Heart left ventricle (tissue), 16 donors: Measurements from ENCODE around the gene ATF6. TPM values are rescaled to one million over a fixed set of nuclear protein-coding genes. Genes with fewer than 3 reads are reported as not detected.

Experiments used
- ATAC-seq, 4 donors: fragments of 200-7000 bp; cut with Tn5 transposase; one replicate each; pipeline ENCODE4 v1.9.1; 2020 to 2022; ENCODE audit warnings: moderate library complexity in 4 of 4, mild to moderate bottlenecking in 3 of 4, moderate number of reproducible peaks in 1 of 4
- DNase-seq, 5 donors: peaks; one replicate each; pipeline ENCODE4 v3.0.0-alpha.2; 2020
- H3K27ac ChIP-seq, 12 donors: fragments of 200-600 bp; sonication (generic) in 4 of 12; one replicate each; pipeline versions ENCODE4 v1.5.0 to v1.8.0; 2016 to 2022; ENCODE audit warnings: mild to moderate bottlenecking in 2 of 12
- H3K27me3 ChIP-seq, 9 donors: fragments of 200-600 bp; sonication (generic) in 2 of 9; one replicate each; pipeline versions ENCODE4 v1.5.1 to v1.8.0; 2016 to 2022; ENCODE audit warnings: mild to moderate bottlenecking in 3 of 9
- H3K36me3 ChIP-seq, 9 donors: fragments of 200-600 bp; sonication (generic) in 2 of 9; one replicate each; pipeline versions ENCODE4 v1.5.0 to v1.8.0; 2018 to 2022; ENCODE audit warnings: mild to moderate bottlenecking in 2 of 9
- H3K4me1 ChIP-seq, 12 donors: fragments of 200-600 bp; sonication (generic) in 4 of 12; one replicate each; pipeline versions ENCODE4 v1.5.0 to v1.8.0; 2016 to 2022; ENCODE audit warnings: mild to moderate bottlenecking in 3 of 12
- H3K4me3 ChIP-seq, 12 donors: fragments of 200-600 bp; sonication (generic) in 4 of 12; one replicate each; pipeline versions ENCODE4 v1.5.0 to v1.8.0; 2017 to 2022; ENCODE audit warnings: mild to moderate bottlenecking in 9 of 12, moderate library complexity in 4 of 12
- H3K9me3 ChIP-seq, 12 donors: fragments of 200-600 bp; sonication (generic) in 4 of 12; one replicate each; pipeline versions ENCODE4 v1.5.0 to v1.8.0; 2016 to 2022; ENCODE audit warnings: mild to moderate bottlenecking in 1 of 12
- POLR2A ChIP-seq, 2 donors: fragments of 450-650 bp; IDR thresholded peaks; one replicate each; pipeline ENCODE4 v1.6.1; 2017; ENCODE audit warnings: antibody characterized with exemption in 2 of 2, mild to moderate bottlenecking in 2 of 2, moderate library complexity in 2 of 2
- WGBS, 4 donors: extraction: QIAGEN DNeasy Blood & Tissue Kit in 2 of 4; methylation state at CpG; one replicate each; pipeline versions ENCODE4 v1.1.5 to v1.1.7; 2013 to 2018; 5-methylcytosine and 5-hydroxymethylcytosine counted together
- intact Hi-C, 10 donors: fragments of 100-400 bp; cut with DNase I; formaldehyde crosslinking; loops; one replicate each; pipeline versions ENCODE4 v1.11.1 to v1.14.2; 2022
- polyA plus RNA-seq, 2 donors: library from polyadenylated mRNA; stranded (reverse); fragments of 200-250 nt; gene quantifications; one replicate each; pipeline ENCODE4 v1.2.3, GENCODE V29; 2013
- total RNA-seq, 9 donors: library from RNA; depleted of rRNA in 2 of 9; stranded (reverse); fragments of >200 nt in 2 of 9; fragmentation: NEBNext Ultra II Directional in 3 of 9; extraction: Animal tissue kit (Norgen Biotek cat#: 25700) in 3 of 9; gene quantifications; one replicate each; pipeline versions ENCODE4 v1.1.0 to v1.2.4, GENCODE V29; 2016 to 2023
- TF ChIP-seq, protein P1 (sequence below), 12 donors: fragments of 200-600 bp; sonication (generic) in 4 of 12; IDR thresholded peaks; one replicate each; pipeline versions ENCODE4 v1.5.0 to v1.8.0; 2018 to 2022; ENCODE audit warnings: antibody characterized with exemption in 12 of 12, mild to moderate bottlenecking in 5 of 12
- donor health status: ischemic (EF 13 %, LVEDD 7.1; RV severe dilation, severe dysfunction).
- donor health status: healthy with polysubstance abuse.
- donor health status: DM: no; HTN: yes; CAD: no.
- donor health status: DM: no; HTN: no; CAD: no.
- donor health status: ischemic (EF 25% LVEDD 6.9; RV normal size, moderate dysfunction).
- donor health status: ischemic (EF 25% LVEDD 5.7; RV mildly dilated, moderate dysfunction).
- donor health status: healthy.
- donor health status: DM: yes; HTN: yes; CAD: no.
- donor health status: ischemic (EF 35%, LVEDD 5.7; RV mildly dilated, moderate dysfunction).
- donor health status: nonischemic (EF 11% LVEDD 7.7; RV severe dilation, severe dysfunction).
- donor health status: DM: yes; HTN: yes; CAD: no.
- donor health status: PGD.
- donor health status: ischemic (EF 29% LVEDD 5.4; RV normal size, mild dysfunction).
- donor health status: nonischemic (EF 23%, LVEDD 6.1; RV moderate dilation, normal function).

Gene ATF6
- total and polyA plus RNA-seq, 11 donors, result 3.0 to 24.4 (median 16.3) TPM

DNA sequence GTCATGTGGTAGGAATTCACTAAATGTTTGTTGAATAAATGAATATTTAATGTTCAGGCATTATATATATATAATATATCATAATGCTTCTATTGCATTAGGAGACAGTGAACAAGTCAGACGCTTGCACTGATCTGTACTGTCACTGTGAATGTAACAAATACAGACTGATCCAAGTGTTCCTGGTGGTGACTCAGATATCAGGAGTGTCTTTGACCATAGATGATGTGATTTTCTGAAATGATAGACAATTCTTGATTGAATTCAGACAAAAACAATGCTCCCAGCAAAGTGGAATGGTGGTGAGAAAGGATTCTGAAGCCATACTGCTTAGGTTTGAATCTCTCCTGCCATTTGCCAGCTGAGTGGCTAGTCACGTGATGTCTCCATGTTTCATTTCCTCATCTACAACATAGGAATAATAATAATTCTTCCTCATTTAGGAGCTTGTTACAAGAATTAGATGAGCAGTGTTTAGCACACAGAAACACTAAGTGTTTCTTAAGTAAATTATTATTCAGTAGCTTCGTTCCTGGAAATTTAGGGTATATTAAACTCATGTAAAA, 186.6 kb downstream of the ATF6 start:
- Histone ChIP-seq H3K27ac (peak overlapping the region in 1 of 12 donors; percentile 62), H3K9me3 (no peaks in the 10 kb centered on the region), H3K36me3 (peaks cover 0 to 3% (median 0%) of the 10 kb centered on the region in 9 donors), H3K4me1 (peaks cover 0 to 56% (median 7%) of the 10 kb centered on the region in 12 donors), H3K4me3 (no peak overlapping the region), H3K27me3 (no peaks in the 10 kb centered on the region)
- ATAC-seq (no peak), DNase-seq (no peak)
- intact Hi-C loops, result loop anchor here in 2 of 10 donors (5.0 to 10.0 kb wide), 2 partner anchors 68 to 80 kb away; no protein-coding TSS in a partner anchor
- WGBS, 4 donors, result 92 to 96% (median 96%) methylated on average over 3 of the region's 3 CpGs
- no peak for TF ChIP-seq POLR2A (IDR thresholded peaks at IDR 0.05)
- TF ChIP-seq, protein P1, sequence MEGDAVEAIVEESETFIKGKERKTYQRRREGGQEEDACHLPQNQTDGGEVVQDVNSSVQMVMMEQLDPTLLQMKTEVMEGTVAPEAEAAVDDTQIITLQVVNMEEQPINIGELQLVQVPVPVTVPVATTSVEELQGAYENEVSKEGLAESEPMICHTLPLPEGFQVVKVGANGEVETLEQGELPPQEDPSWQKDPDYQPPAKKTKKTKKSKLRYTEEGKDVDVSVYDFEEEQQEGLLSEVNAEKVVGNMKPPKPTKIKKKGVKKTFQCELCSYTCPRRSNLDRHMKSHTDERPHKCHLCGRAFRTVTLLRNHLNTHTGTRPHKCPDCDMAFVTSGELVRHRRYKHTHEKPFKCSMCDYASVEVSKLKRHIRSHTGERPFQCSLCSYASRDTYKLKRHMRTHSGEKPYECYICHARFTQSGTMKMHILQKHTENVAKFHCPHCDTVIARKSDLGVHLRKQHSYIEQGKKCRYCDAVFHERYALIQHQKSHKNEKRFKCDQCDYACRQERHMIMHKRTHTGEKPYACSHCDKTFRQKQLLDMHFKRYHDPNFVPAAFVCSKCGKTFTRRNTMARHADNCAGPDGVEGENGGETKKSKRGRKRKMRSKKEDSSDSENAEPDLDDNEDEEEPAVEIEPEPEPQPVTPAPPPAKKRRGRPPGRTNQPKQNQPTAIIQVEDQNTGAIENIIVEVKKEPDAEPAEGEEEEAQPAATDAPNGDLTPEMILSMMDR (IDR thresholded peaks at IDR 0.05), result no peak

DNA sequence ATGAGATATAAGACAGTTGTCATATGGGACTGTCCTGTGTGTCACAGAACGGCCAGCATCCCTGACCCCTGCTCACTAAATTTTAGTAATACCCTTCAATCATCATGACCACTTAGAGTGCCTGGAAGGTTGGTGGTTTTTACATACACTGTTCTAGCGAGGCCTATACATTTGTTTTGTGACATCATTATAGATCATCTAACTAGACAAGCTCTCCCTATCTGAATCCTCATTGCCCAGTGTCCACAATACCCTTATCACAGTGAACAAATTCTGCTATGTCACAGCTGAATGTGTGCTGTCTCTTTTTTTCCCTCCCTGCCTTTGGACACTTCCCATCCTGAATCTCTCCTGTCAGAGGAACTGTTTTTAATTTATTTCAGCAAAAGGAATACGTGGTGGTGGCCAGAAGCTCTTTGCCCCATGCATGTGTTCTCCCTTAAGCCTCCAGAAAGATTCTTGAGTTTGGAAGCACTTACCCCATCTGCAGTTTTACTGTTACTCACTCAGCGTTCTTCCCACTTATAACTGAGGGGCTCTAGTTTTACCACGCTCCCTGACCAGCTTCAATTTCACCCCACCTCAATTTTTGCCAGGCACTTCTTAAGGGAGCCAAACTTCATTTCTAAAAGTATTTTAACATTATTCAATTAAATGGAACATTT, 187.3 kb downstream of the ATF6 start:
- peaks cover 0 to 7% (median 2%) of the 10 kb centered on the region in 9 donors for H3K36me3 ChIP-seq
- no peak for TF ChIP-seq POLR2A (IDR thresholded peaks at IDR 0.05)
- TF ChIP-seq, protein P1 (IDR thresholded peaks at IDR 0.05), result no peak
- H3K27me3 ChIP-seq, result no peaks in the 10 kb centered on the region
- no peaks in the 10 kb centered on the region for H3K9me3 ChIP-seq
- H3K4me1 ChIP-seq, result peaks cover 0 to 56% (median 7%) of the 10 kb centered on the region in 12 donors
- 91 to 96% (median 93%) methylated on average over 5 of the region's 5 CpGs for WGBS, 4 donors
- H3K27ac ChIP-seq, result peak overlapping the region in 1 of 12 donors; percentile 62
- intact Hi-C loops, result loop anchor here in 2 of 10 donors (5.0 to 10.0 kb wide), 2 partner anchors 69 to 81 kb away; no protein-coding TSS in a partner anchor
- ATAC-seq (no peak), DNase-seq (no peak)
- no peak overlapping the region for H3K4me3 ChIP-seq

DNA sequence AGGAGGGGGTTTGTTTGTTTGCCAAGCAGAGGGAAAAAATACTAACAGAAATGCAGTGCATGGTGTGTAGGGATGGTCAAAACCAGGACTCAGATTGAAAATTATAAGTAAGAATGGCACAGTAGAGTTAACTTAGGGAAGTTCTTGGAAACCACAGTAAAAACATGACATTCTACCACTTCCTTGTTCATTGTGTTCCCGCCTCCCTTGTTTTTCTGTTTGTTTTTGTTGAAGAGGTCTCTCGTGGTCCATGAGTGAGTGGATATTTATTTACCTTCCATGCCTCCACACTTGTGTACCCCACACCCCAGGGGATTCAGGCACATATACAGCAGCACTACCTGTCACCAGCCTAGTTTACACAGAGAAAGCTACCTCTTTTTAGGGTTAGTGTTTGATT, 187.9 kb downstream of the ATF6 start:
- Histone ChIP-seq H3K27me3 (no peaks in the 10 kb centered on the region), H3K9me3 (no peaks in the 10 kb centered on the region), H3K36me3 (peaks cover 0 to 11% (median 8%) of the 10 kb centered on the region in 9 donors), H3K27ac (peak overlapping the region in 2 of 12 donors; percentile 11 to 62), H3K4me3 (no peak overlapping the region), H3K4me1 (peaks cover 0 to 56% (median 6%) of the 10 kb centered on the region in 12 donors)
- DNase-seq (no peak), ATAC-seq (no peak)
- TF ChIP-seq, protein P1 (IDR thresholded peaks at IDR 0.05), result no peak
- no peak for TF ChIP-seq POLR2A (IDR thresholded peaks at IDR 0.05)
- intact Hi-C loops, result loop anchor here in 2 of 10 donors (5.0 to 10.0 kb wide), 2 partner anchors 69 to 82 kb away; no protein-coding TSS in a partner anchor
- 55 to 61% (median 56%) methylated on average over 2 of the region's 2 CpGs for WGBS, 4 donors

DNA sequence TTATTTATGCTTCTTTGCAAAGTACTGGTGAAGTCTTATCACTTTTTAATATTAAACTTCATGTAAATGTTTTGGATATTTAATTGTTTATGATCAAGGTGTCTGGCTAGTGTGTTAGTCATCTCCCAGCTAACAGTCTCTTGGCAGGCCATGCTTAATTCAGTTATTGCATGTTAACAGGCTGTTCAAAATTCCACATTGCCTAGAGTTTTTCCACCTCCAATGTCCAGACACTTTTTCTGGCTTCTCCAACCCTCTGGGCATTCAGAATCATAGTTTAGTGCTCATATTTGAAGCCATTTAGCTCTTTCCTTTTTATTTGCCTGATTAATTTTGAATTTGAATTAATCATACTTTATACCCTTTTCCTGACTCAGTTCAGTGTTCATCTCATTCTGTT, 188.3 kb downstream of the ATF6 start:
- Histone ChIP-seq H3K9me3 (no peaks in the 10 kb centered on the region), H3K27ac (peak overlapping the region in 2 of 12 donors; percentile 11 to 62), H3K27me3 (no peaks in the 10 kb centered on the region), H3K4me3 (no peak overlapping the region), H3K36me3 (peaks cover 0 to 12% (median 9%) of the 10 kb centered on the region in 9 donors), H3K4me1 (peaks cover 0 to 52% (median 5%) of the 10 kb centered on the region in 12 donors)
- TF ChIP-seq POLR2A (IDR thresholded peaks at IDR 0.05), result no peak
- TF ChIP-seq, protein P1 (IDR thresholded peaks at IDR 0.05), result no peak
- ATAC-seq (no peak), DNase-seq (no peak)
- intact Hi-C loops, result loop anchor here in 2 of 10 donors (5.0 to 10.0 kb wide), 2 partner anchors 70 to 82 kb away; no protein-coding TSS in a partner anchor
